Suprapubic skin (tissue), 4 donors: ENCODE data around the gene SAMD9. TPM values are rescaled to one million over a fixed set of nuclear protein-coding genes. Genes with fewer than 3 reads are reported as not detected.

Source experiments
- DNase-seq, 2 donors: peaks; one replicate each; pipeline ENCODE4 v3.0.0-alpha.2; 2019; ENCODE audit warnings: low spot score in 2 of 2
- H3K27ac ChIP-seq: fragments of 200-600 bp; sonication (generic); one replicate; pipeline ENCODE4 v1.5.1; 2019
- H3K27me3 ChIP-seq: fragments of 200-600 bp; sonication (generic); one replicate; pipeline ENCODE4 v1.5.1; 2019
- H3K36me3 ChIP-seq: fragments of 200-600 bp; sonication (generic); one replicate; pipeline ENCODE4 v1.5.1; 2019
- H3K4me1 ChIP-seq: fragments of 200-600 bp; sonication (generic); one replicate; pipeline ENCODE4 v1.5.1; 2019
- H3K4me3 ChIP-seq: fragments of 200-600 bp; sonication (generic); one replicate; pipeline ENCODE4 v1.5.1; 2019; ENCODE audit warnings: mild to moderate bottlenecking
- H3K9me3 ChIP-seq: fragments of 200-600 bp; sonication (generic); one replicate; pipeline ENCODE4 v1.5.1; 2019
- EP300 ChIP-seq: sonication (generic); formaldehyde crosslinking; IDR thresholded peaks from one replicate; pipeline ENCODE4 v1.6.1; 2017; ENCODE audit warnings: antibody characterized with exemption
- POLR2A ChIP-seq, 2 donors: fragments of 450-650 bp; IDR thresholded peaks; one replicate each; pipeline ENCODE4 v1.6.1; 2017; ENCODE audit warnings: antibody characterized with exemption in 2 of 2, mild to moderate bottlenecking in 2 of 2, moderate library complexity in 2 of 2
- POLR2AphosphoS5 ChIP-seq, 3 donors: sonication (generic); formaldehyde crosslinking; IDR thresholded peaks; one replicate each; pipeline ENCODE4 v1.6.1; 2017; ENCODE audit warnings: antibody characterized with exemption in 3 of 3
- WGBS: methylation state at CpG from one replicate; pipeline ENCODE4 v1.1.5; 2018; 5-methylcytosine and 5-hydroxymethylcytosine counted together
- total RNA-seq, 4 donors: library from RNA; depleted of rRNA; stranded (reverse); fragments of >200 nt; gene quantifications; one replicate each; pipeline ENCODE4 v1.1.0, GENCODE V29; 2016
- TF ChIP-seq, protein P1 (sequence below), 2 donors: fragments of 200-600 bp in 1 of 2; fragments of 450-650 bp in 1 of 2; sonication (generic) in 1 of 2; IDR thresholded peaks; one replicate each; pipeline ENCODE4 v1.5.1; 2016 to 2019; ENCODE audit warnings: antibody characterized with exemption in 2 of 2, mild to moderate bottlenecking in 1 of 2, moderate library complexity in 1 of 2

Gene SAMD9
- total RNA-seq, 4 donors from 2014 or later: 1.9 to 3.4 (median 2.5) TPM

DNA sequence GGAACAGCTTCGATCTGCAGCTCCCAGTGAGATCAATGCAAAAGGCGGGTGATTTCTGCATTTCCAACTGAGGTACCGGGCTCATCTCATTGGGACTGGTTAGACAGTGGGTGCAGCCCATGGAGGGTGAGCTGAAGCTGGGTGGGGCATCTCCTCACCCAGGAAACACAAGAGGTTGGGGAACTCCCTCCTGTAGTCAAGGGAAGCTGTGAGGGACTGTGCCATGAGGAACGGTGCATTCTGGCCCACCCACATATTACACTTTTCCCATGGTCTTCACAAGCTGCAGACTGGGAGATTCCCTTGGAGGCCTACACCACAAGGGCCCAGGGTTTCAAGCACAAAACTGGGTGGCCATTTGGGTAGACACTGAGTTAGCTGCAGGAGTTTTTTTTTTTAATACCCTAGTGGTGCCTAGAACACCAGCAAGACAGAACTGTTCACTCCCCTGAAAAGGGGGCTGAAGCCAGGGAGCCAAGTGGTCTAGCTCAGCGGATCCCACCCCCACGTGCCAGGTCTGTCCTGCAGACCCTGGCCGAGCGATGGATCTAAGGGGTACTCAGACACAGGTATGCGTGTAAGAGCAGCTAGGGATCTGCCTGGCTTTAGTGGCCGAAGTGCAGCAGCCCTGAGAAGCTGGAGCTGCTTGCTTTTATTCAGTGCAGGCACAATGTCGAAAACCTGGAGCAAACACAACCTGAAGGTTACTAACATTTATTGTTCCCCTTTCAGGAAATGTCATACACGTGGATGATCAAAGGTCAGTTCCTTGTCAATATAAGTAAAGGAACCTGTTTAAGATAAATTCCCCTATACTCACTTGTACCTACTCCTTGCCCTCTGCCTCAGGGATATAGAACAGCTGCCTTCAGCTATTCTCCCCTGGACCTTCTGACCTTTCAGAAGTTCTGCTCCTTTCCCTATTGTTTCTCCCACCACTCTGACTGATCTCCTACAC is 3.1 kb upstream of the SAMD9 start:
- no peak for DNase-seq
- Histone ChIP-seq H3K4me3 (no peak overlapping the region), H3K4me1 (peaks cover 15% of the 10 kb centered on the region), H3K27me3 (no peaks in the 10 kb centered on the region), H3K27ac (no peak overlapping the region), H3K9me3 (peaks cover 6% of the 10 kb centered on the region), H3K36me3 (no peaks in the 10 kb centered on the region)
- 95% methylated on average over 8 of the region's 12 CpGs for WGBS
- no peak for TF ChIP-seq EP300
- TF ChIP-seq POLR2AphosphoS5 (IDR thresholded peaks at IDR 0.05): no peak
- TF ChIP-seq, protein P1, sequence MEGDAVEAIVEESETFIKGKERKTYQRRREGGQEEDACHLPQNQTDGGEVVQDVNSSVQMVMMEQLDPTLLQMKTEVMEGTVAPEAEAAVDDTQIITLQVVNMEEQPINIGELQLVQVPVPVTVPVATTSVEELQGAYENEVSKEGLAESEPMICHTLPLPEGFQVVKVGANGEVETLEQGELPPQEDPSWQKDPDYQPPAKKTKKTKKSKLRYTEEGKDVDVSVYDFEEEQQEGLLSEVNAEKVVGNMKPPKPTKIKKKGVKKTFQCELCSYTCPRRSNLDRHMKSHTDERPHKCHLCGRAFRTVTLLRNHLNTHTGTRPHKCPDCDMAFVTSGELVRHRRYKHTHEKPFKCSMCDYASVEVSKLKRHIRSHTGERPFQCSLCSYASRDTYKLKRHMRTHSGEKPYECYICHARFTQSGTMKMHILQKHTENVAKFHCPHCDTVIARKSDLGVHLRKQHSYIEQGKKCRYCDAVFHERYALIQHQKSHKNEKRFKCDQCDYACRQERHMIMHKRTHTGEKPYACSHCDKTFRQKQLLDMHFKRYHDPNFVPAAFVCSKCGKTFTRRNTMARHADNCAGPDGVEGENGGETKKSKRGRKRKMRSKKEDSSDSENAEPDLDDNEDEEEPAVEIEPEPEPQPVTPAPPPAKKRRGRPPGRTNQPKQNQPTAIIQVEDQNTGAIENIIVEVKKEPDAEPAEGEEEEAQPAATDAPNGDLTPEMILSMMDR (IDR thresholded peaks at IDR 0.05): no peak
- TF ChIP-seq POLR2A (IDR thresholded peaks at IDR 0.05): no peak

DNA sequence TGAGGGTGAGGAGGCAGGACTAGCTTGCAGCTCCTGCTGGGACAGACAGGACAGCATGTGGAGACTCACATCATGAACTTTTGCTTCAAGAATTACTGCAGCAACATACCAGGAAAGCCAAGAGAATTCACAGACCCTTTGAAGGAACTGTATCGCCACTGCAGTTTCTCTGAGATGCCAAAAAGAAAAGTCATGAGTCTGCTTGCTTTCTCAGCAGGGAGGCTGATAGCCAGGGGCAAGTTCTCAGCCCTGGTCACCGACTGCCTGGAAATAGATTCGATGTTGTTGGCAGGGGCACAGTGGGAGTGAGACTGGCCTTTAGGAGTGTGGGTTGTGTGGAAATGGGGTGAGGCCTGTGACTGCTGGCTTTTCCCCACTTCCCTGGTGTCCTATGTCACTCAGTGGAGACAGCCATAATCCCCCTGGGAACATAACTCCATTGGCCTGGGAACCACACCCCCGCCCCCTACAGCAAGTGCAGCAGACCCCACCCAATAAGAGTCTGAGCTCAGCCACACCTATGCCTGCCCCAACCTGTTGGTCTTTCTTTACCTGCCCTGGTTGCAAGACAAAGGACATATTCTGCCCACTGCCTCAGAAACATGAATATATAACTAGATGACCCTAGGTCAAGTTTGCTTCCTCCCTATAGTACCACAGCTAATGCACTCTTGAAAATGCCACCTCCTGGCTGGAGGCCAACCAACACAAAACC is 1.6 kb upstream of the SAMD9 start:
- H3K4me1 ChIP-seq: peaks cover 15% of the 10 kb centered on the region
- 71% methylated on average over 4 of the region's 4 CpGs for WGBS
- H3K27me3 ChIP-seq: no peaks in the 10 kb centered on the region
- H3K27ac ChIP-seq: no peak overlapping the region
- no peak overlapping the region for H3K4me3 ChIP-seq
- peaks cover 6% of the 10 kb centered on the region for H3K9me3 ChIP-seq
- H3K36me3 ChIP-seq: peaks cover 3% of the 10 kb centered on the region
- DNase-seq: no peak
- TF ChIP-seq, protein P1 (IDR thresholded peaks at IDR 0.05): no peak
- no peak for TF ChIP-seq POLR2AphosphoS5 (IDR thresholded peaks at IDR 0.05)
- no peak for TF ChIP-seq POLR2A (IDR thresholded peaks at IDR 0.05)

DNA sequence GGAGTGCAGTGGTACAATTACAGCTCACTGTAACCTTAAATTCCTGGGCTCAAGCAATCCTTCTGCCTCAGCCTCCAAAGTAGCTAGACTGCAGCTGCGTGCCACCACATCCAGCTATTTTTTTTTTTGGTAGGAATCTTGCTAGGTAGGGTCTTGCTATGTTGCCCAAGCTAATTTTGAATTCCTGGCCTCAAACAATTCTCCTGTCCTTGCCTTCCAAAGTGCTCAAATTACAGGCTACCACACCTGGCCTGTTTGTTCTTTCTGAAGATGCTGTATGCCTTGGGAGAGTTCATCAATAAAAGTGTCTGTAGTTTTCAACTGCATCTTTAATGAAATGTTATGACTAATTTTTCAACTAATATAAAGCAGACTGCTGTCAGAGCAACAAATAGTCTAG is 452 bp downstream of the SAMD9 start:
- peak overlapping the region; percentile 39 for H3K4me3 ChIP-seq
- no peak for TF ChIP-seq POLR2A (IDR thresholded peaks at IDR 0.05)

DNA sequence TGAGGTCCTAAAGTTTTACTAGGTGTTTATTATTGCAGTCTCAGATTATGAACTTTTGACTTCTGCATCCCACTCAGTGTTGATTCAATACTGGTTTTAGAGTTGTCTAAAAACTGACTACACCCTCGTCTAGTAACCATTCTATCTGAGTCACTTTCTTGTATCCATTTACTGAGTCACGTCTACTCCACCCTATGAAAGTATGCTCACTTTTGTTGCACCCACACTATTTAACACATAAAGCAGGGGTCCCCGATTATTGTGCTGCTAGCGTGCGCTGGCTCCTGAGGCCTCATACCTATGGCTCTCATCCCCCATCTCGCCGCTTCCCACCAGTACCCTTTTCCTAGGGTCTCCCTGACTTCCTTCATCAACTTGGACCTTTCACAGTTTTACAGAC is 2.0 kb downstream of the SAMD9 start:
- Histone ChIP-seq H3K4me3 (no peak overlapping the region), H3K9me3 (peaks cover 4% of the 10 kb centered on the region), H3K27ac (no peak overlapping the region), H3K4me1 (peaks cover 15% of the 10 kb centered on the region), H3K36me3 (peaks cover 3% of the 10 kb centered on the region), H3K27me3 (no peaks in the 10 kb centered on the region)
- no peak for TF ChIP-seq POLR2A (IDR thresholded peaks at IDR 0.05)
- TF ChIP-seq, protein P1 (IDR thresholded peaks at IDR 0.05): no peak
- no peak for TF ChIP-seq POLR2AphosphoS5 (IDR thresholded peaks at IDR 0.05)
- TF ChIP-seq EP300: no peak
- 72% methylated on average over 7 of the region's 7 CpGs for WGBS
- no peak for DNase-seq

More for the DNA sequence above, 452 bp downstream of the SAMD9 start:
- Histone ChIP-seq H3K4me1 (peaks cover 15% of the 10 kb centered on the region), H3K9me3 (peaks cover 6% of the 10 kb centered on the region), H3K27ac (peak overlapping the region; percentile 3), H3K36me3 (peaks cover 3% of the 10 kb centered on the region), H3K27me3 (no peaks in the 10 kb centered on the region)
- DNase-seq: no peak
- 63% methylated on average over 1 of the region's 1 CpG for WGBS

DNA sequence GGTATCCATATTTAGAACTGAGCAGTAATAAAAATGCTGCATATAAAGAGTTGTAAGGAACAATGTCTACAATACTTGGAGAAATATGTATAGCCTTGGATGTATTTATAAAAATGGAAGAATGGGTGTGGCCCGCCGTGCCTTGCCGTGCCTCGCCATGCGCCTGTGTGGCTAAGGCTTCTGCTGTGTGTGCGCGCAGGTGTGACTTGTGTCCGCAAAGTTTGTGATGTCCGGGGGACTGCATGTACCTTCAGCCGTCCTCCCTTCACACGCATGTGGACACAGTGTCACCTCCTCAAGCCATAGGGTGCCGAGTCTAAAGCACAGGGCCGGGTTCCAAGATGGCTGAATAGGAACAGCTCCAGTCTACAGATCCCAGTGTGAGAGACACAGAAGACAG is 9.8 kb downstream of the SAMD9 start:
- Histone ChIP-seq H3K27ac (no peak overlapping the region), H3K4me1 (no peaks in the 10 kb centered on the region), H3K9me3 (peaks cover 60% of the 10 kb centered on the region), H3K27me3 (no peaks in the 10 kb centered on the region), H3K36me3 (peaks cover 45% of the 10 kb centered on the region), H3K4me3 (no peak overlapping the region)
- DNase-seq: no peak
- WGBS: 90% methylated on average over 13 of the region's 13 CpGs
- TF ChIP-seq POLR2A (IDR thresholded peaks at IDR 0.05) (no peak), EP300 (no peak), POLR2AphosphoS5 (IDR thresholded peaks at IDR 0.05) (no peak)
- TF ChIP-seq, protein P1 (IDR thresholded peaks at IDR 0.05): no peak
